ENCODE measurements around the gene SORCS1.

DNA sequence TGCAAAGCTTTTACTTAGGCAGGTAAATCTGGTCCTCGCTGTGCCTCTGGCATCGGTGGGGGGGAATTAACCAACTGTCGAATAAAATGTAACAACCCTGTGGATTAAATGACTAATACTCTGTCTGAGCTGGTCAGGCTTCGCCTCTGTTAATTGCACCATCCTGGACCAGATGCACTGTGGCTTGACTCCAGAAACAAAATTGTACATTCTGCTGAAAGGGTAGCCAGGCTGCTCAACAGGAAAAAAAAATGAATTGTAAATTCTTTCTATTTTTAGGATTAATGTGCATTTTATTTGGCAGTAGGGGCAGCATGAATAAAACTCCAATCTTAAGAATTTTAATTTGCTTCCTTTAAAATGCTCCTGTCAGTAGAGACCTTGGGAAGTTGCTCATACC lies 389.4 kb downstream of the SORCS1 start:
- TF ChIP-seq, protein P1, sequence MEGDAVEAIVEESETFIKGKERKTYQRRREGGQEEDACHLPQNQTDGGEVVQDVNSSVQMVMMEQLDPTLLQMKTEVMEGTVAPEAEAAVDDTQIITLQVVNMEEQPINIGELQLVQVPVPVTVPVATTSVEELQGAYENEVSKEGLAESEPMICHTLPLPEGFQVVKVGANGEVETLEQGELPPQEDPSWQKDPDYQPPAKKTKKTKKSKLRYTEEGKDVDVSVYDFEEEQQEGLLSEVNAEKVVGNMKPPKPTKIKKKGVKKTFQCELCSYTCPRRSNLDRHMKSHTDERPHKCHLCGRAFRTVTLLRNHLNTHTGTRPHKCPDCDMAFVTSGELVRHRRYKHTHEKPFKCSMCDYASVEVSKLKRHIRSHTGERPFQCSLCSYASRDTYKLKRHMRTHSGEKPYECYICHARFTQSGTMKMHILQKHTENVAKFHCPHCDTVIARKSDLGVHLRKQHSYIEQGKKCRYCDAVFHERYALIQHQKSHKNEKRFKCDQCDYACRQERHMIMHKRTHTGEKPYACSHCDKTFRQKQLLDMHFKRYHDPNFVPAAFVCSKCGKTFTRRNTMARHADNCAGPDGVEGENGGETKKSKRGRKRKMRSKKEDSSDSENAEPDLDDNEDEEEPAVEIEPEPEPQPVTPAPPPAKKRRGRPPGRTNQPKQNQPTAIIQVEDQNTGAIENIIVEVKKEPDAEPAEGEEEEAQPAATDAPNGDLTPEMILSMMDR (IDR thresholded peaks at IDR 0.05), result no peak
- TF ChIP-seq MXI1 (IDR thresholded peaks at IDR 0.05; ENCODE audit: low read depth, low read length), result no peak
- no peak for TF ChIP-seq CHD2 (IDR thresholded peaks at IDR 0.05; ENCODE audit: low read length, partially characterized antibody)
- TF ChIP-seq RAD21 (IDR thresholded peaks at IDR 0.05; ENCODE audit: low read length), result no peak
- TF ChIP-seq TEAD4 (IDR thresholded peaks at IDR 0.05; ENCODE audit: borderline replicate concordance, insufficient read depth), result no peak
- TF ChIP-seq EP300 (IDR thresholded peaks at IDR 0.05; ENCODE audit: borderline replicate concordance in 1 of 2, low read depth in 1 of 2, low read length in 1 of 2), result no peak
- TF ChIP-seq, protein P2, sequence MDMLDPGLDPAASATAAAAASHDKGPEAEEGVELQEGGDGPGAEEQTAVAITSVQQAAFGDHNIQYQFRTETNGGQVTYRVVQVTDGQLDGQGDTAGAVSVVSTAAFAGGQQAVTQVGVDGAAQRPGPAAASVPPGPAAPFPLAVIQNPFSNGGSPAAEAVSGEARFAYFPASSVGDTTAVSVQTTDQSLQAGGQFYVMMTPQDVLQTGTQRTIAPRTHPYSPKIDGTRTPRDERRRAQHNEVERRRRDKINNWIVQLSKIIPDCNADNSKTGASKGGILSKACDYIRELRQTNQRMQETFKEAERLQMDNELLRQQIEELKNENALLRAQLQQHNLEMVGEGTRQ (IDR thresholded peaks at IDR 0.05; ENCODE audit: borderline replicate concordance, low read depth, low read length), result no peak
